OCI-LY3 (cell line): ENCODE data around the gene ZFP91.

Experiments used
- H2AFZ ChIP-seq: fragments of 200-600, 300-600 bp; shearing (Covaris generic); 2 replicates; pipeline ENCODE4 v1.6.0; 2014; ENCODE audit warnings: antibody characterized with exemption, low read depth, low read length
- H3K27ac ChIP-seq: fragments of 200-600, 300-600 bp; sonication (generic); 2 replicates; pipeline ENCODE4 v1.5.1; 2014; ENCODE audit warnings: mild to moderate bottlenecking, low read length, moderate library complexity, mixed read lengths
- H3K27me3 ChIP-seq: fragments of 200-600, 300-600 bp; sonication (generic); 2 replicates; pipeline ENCODE4 v1.6.1; 2014; ENCODE audit warnings: low read depth, low read length, mixed read lengths
- H3K36me3 ChIP-seq: fragments of 200-600, 300-600 bp; sonication (generic); replicated peaks from 2 replicates; pipeline ENCODE3; 2014; ENCODE audit warnings: low read depth, low read length, mixed read lengths
- H3K4me1 ChIP-seq: fragments of 300-600, 200-600 bp; sonication (generic); 2 replicates; pipeline ENCODE4 v1.6.1; 2014; ENCODE audit warnings: low read length, mixed read lengths
- H3K4me2 ChIP-seq: fragments of 200-600, 300-600 bp; sonication (generic); 2 replicates; pipeline ENCODE4 v1.6.1; 2014; ENCODE audit warnings: low read length, mixed read lengths
- H3K4me3 ChIP-seq: fragments of 300-600, 200-600 bp; sonication (generic); 2 replicates; pipeline ENCODE4 v1.5.1; 2014; ENCODE audit warnings: antibody characterized with exemption, mild to moderate bottlenecking, low read length, moderate library complexity
- H3K79me2 ChIP-seq: fragments of 300-600, 200-600 bp; shearing (Covaris generic); 2 replicates; pipeline ENCODE4 v1.6.1; 2014; ENCODE audit warnings: mild to moderate bottlenecking, low read length, mixed read lengths
- H3K9ac ChIP-seq: fragments of 300-600, 200-600 bp; shearing (Covaris generic); 2 replicates; pipeline ENCODE4 v1.6.0; 2014; ENCODE audit warnings: mild to moderate bottlenecking, low read length, moderate library complexity
- H3K9me3 ChIP-seq: fragments of 200-600, 300-600 bp; shearing (Covaris generic); 2 replicates; pipeline ENCODE4 v1.6.1; 2014; ENCODE audit warnings: low read length, mixed read lengths; ENCODE audit not compliant: insufficient read depth
- H4K20me1 ChIP-seq: fragments of 200-600, 300-600 bp; sonication (generic); 2 replicates; pipeline ENCODE4 v1.6.1; 2016; ENCODE audit warnings: low read length, mixed read lengths; ENCODE audit not compliant: insufficient read depth
- CTCF ChIP-seq: fragments of 200-600, 300-600 bp; sonication (generic); IDR thresholded peaks from 2 replicates; pipeline ENCODE4 v1.5.1; 2014; ENCODE audit warnings: antibody characterized with exemption, low read length, low read depth
- EZH2phosphoT487 ChIP-seq: fragments of 200-600 bp; shearing (Covaris generic); IDR thresholded peaks from 2 replicates; pipeline ENCODE4 v1.6.1; 2018; ENCODE audit warnings: antibody characterized with exemption, mixed run types, low read depth

Gene ZFP91

GRCh38 chr11:58641803-58642581, 63.1 kb downstream of the ZFP91 start:
- Histone ChIP-seq H4K20me1 (no peaks in the 10 kb centered on the region), H3K9ac (no peak overlapping the region), H3K27me3 (no peaks in the 10 kb centered on the region), H3K9me3 (0 out of 2 replicates have a peak, but pooled peaks cover 3% of the 10 kb centered on the region), H3K4me3 (no peak overlapping the region), H3K36me3 (no peaks in the 10 kb centered on the region), H3K27ac (no peak overlapping the region), H3K4me2 (no peak overlapping the region), H2AFZ (no peak overlapping the region), H3K79me2 (no peaks in the 10 kb centered on the region), H3K4me1 (peaks cover 19% of the 10 kb centered on the region)
- TF ChIP-seq EZH2phosphoT487 (no peak), CTCF (no peak)

- Histone ChIP-seq H3K9ac (no peak overlapping the region), H3K36me3 (no peaks in the 10 kb centered on the region), H3K27ac (no peak overlapping the region), H2AFZ (no peak overlapping the region), H3K4me3 (no peak overlapping the region), H4K20me1 (no peaks in the 10 kb centered on the region), H3K27me3 (no peaks in the 10 kb centered on the region), H3K79me2 (no peaks in the 10 kb centered on the region), H3K9me3 (0 out of 2 replicates have a peak, but pooled peaks cover 3% of the 10 kb centered on the region), H3K4me1 (peaks cover 17% of the 10 kb centered on the region), H3K4me2 (no peak overlapping the region)
- TF ChIP-seq CTCF (no peak), EZH2phosphoT487 (no peak)
Observed at GRCh38 chr11:58645854-58646253, 67.0 kb downstream of the ZFP91 start.

DNA sequence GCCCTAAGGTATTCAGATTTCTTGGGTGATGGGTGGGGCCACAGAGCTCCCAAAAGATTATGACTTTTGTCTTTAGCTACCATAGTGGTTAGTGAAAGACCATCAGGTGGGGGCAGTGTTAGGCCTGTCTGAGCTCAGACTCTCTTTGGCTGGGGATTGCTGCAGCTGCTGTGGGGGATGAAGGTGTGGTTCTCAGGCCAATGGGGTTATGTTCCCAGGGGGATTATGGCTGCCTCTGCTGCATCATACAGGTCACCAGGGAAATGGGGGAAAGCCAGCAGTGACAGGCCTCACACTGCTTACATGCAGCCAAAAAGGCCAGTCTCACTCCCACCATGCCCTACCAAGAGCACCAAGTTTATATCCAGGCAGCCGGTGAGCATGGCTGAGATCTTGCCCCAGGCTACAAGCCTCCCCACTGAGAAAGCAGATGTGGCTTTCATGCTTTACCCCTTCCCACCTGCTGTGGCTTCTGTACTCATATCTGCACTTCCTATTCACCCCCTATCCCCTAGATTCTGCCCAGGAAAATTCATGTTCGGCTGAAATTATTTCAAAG, 68.4 kb downstream of the ZFP91 start:
- 0 out of 2 replicates have a peak, but pooled peaks cover 3% of the 10 kb centered on the region for H3K9me3 ChIP-seq
- no peaks in the 10 kb centered on the region for H4K20me1 ChIP-seq
- H3K9ac ChIP-seq = no peak overlapping the region
- H3K36me3 ChIP-seq = no peaks in the 10 kb centered on the region
- no peak for TF ChIP-seq EZH2phosphoT487
- TF ChIP-seq CTCF = peak; percentile 33; the same call in 1 of the 2 replicates
- H3K4me2 ChIP-seq = peak overlapping the region; percentile 42
- H3K79me2 ChIP-seq = no peaks in the 10 kb centered on the region
- no peaks in the 10 kb centered on the region for H3K27me3 ChIP-seq
- H3K27ac ChIP-seq = peak overlapping the region; percentile 17; the same call in 1 of the 2 replicates
- H2AFZ ChIP-seq = no peak overlapping the region
- H3K4me1 ChIP-seq = peaks cover 17% of the 10 kb centered on the region
- H3K4me3 ChIP-seq = peak overlapping the region; percentile 3; the same call in 1 of the 2 replicates

- no peak overlapping the region for H2AFZ ChIP-seq
- 0 out of 2 replicates have a peak, but pooled peaks cover 3% of the 10 kb centered on the region for H3K9me3 ChIP-seq
- H3K4me3 ChIP-seq = peak overlapping the region; percentile 3; the same call in 1 of the 2 replicates
- H4K20me1 ChIP-seq = no peaks in the 10 kb centered on the region
- H3K79me2 ChIP-seq = no peaks in the 10 kb centered on the region
- peak overlapping the region; percentile 42 for H3K4me2 ChIP-seq
- TF ChIP-seq CTCF = no peak
- TF ChIP-seq EZH2phosphoT487 = no peak
- peaks cover 17% of the 10 kb centered on the region for H3K4me1 ChIP-seq
- H3K9ac ChIP-seq = no peak overlapping the region
- H3K27ac ChIP-seq = no peak overlapping the region
- no peaks in the 10 kb centered on the region for H3K36me3 ChIP-seq
- H3K27me3 ChIP-seq = no peaks in the 10 kb centered on the region
Observed at GRCh38 chr11:58647866-58648265, 69.0 kb downstream of the ZFP91 start.
